PC-3 (cell line): ENCODE results near the gene UBQLN4. TPM values are rescaled to one million over a fixed set of nuclear protein-coding genes. Genes with fewer than 3 reads are reported as not detected.

Source experiments
- ATAC-seq: fragments of 200-7000 bp; cut with Tn5 transposase; 2 replicates; pipeline ENCODE4 v1.9.1; 2020; ENCODE audit warnings: mild to moderate bottlenecking, moderate library complexity
- BruUV-seq: library from RNA; stranded (reverse); fragments of 400-500 nt; replicated peaks from 2 replicates; lab custom pipeline; 2021; lab: Mats Ljungman, UMichigan
- CTCF ChIA-PET: fragments of 300-600 bp; sonication (Branson Sonifier 250); formaldehyde crosslinking; loops from one replicate; lab custom pipeline; 2022; ENCODE audit warnings: antibody characterized with exemption; lab: Charles Lee
- POLR2A ChIA-PET: fragments of 300-600 bp; sonication (Branson Sonifier 250); formaldehyde crosslinking; loops from one replicate; lab custom pipeline; 2022; ENCODE audit warnings: antibody characterized with exemption; ENCODE audit not compliant: unreplicated experiment; lab: Charles Lee
- DNase-seq: peaks from one replicate; pipeline ENCODE4 v3.0.0-alpha.2; 2015
- H2AFZ ChIP-seq: fragments of 300-600 bp; sonication (generic); 2 replicates; pipeline ENCODE4 v1.6.0; 2016; ENCODE audit warnings: antibody characterized with exemption, low read length
- H3F3A ChIP-seq: fragments of 300-600 bp; sonication (generic); one replicate; pipeline ENCODE4 v1.6.0; 2017; ENCODE audit warnings: antibody characterized with exemption, low read length, control low read depth, mild to moderate bottlenecking; ENCODE audit not compliant: unreplicated experiment
- H3K27ac ChIP-seq: fragments of 300-600 bp; sonication (generic); 2 replicates; pipeline ENCODE4 v1.5.1; 2016; ENCODE audit warnings: mild to moderate bottlenecking, low read length
- H3K27me3 ChIP-seq: fragments of 300-600 bp; sonication (generic); 2 replicates; pipeline ENCODE4 v1.6.1; 2016; ENCODE audit warnings: low read length, mixed read lengths
- H3K36me3 ChIP-seq: fragments of 300-600 bp; sonication (generic); 2 replicates; pipeline ENCODE4 v1.6.1; 2016; ENCODE audit warnings: low read depth, mixed run types, low read length, mixed read lengths
- H3K4me1 ChIP-seq: fragments of 300-600 bp; sonication (generic); 2 replicates; pipeline ENCODE4 v1.5.1; 2016; ENCODE audit warnings: low read length; ENCODE audit not compliant: insufficient read depth
- H3K4me2 ChIP-seq: fragments of 300-600 bp; sonication (generic); 2 replicates; pipeline ENCODE4 v1.6.0; 2016; ENCODE audit warnings: low read length
- H3K4me3 ChIP-seq: fragments of 300-600 bp; sonication (generic); 2 replicates; pipeline ENCODE4 v1.5.1; 2016; ENCODE audit warnings: mild to moderate bottlenecking, low read length, mixed read lengths
- H3K79me2 ChIP-seq: fragments of 300-600 bp; sonication (generic); 2 replicates; pipeline ENCODE4 v1.6.1; 2017; ENCODE audit warnings: low read length, mixed read lengths
- H3K9ac ChIP-seq: fragments of 300-600 bp; sonication (generic); 2 replicates; pipeline ENCODE4 v1.6.0; 2016; ENCODE audit warnings: mild to moderate bottlenecking, low read length
- H3K9me2 ChIP-seq: fragments of 300-600 bp; sonication (generic); replicated peaks from 2 replicates; pipeline ENCODE4 v1.6.1; 2016; ENCODE audit warnings: mixed run types, low read length, mixed read lengths
- H3K9me3 ChIP-seq: fragments of 300-600 bp; sonication (generic); 2 replicates; pipeline ENCODE4 v1.6.1; 2016; ENCODE audit warnings: low read length, mixed read lengths
- H4K20me1 ChIP-seq: fragments of 300-600 bp; sonication (generic); 2 replicates; pipeline ENCODE4 v1.6.1; 2016; ENCODE audit warnings: low read length, mixed read lengths
- CTCF ChIP-seq: fragments of 300-600 bp; sonication (generic); conservative IDR thresholded peaks from 2 replicates; pipeline ENCODE4 v1.5.1; 2017; ENCODE audit warnings: antibody characterized with exemption, low read depth, mild to moderate bottlenecking, low read length
- EZH2 ChIP-seq: fragments of 300-600 bp; sonication (generic); IDR thresholded peaks from one replicate; pipeline ENCODE4 v1.6.1; 2017; ENCODE audit warnings: antibody characterized with exemption, mild to moderate bottlenecking, low read length; ENCODE audit not compliant: unreplicated experiment
- EZH2phosphoT487 ChIP-seq: fragments of 300-600 bp; sonication (generic); IDR thresholded peaks from 2 replicates; pipeline ENCODE4 v1.6.1; 2018; ENCODE audit warnings: mild to moderate bottlenecking, antibody characterized with exemption, low read length, borderline replicate concordance
- intact Hi-C: fragments of 100-400 bp; cut with micrococcal nuclease; formaldehyde crosslinking; loops from 2 replicates; pipeline ENCODE4 v1.9.0; 2023
- total RNA-seq: library from RNA; depleted of rRNA; stranded (reverse); fragments of >200 nt; gene quantifications from 2 replicates; pipeline ENCODE4 v1.2.3, GENCODE V29; 2014

Gene UBQLN4
- total RNA-seq, 1 experiment from 2014 or later = 45.4 TPM

- Histone ChIP-seq H3K9me3 (no peaks in the 10 kb centered on the region), H3K9ac (no peak overlapping the region), H3K4me2 (no peak overlapping the region), H3K4me1 (no peaks in the 10 kb centered on the region), H3K27ac (no peak overlapping the region), H3F3A (peaks cover 3% of the 10 kb centered on the region), H3K79me2 (peaks cover 29% of the 10 kb centered on the region), H3K9me2 (no peaks in the 10 kb centered on the region), H4K20me1 (no peaks in the 10 kb centered on the region), H3K4me3 (no peak overlapping the region), H3K27me3 (no peaks in the 10 kb centered on the region), H3K36me3 (peaks cover 13% of the 10 kb centered on the region), H2AFZ (no peak overlapping the region)
- TF ChIP-seq CTCF (no peak), EZH2 (no peak), EZH2phosphoT487 (no peak)
- ChIA-PET POLR2A (no interaction called here), CTCF (no interaction called here)
- DNase-seq (no peak), ATAC-seq (no peak)
- intact Hi-C loops = no loop called here
- BruUV-seq = no TSS peak
These were observed 23.8 kb upstream of the UBQLN4 start for GRCh38 chr1:156077430-156077760.

- POLR2A ChIA-PET = no interaction called here
- no peak overlapping the region for H3K9ac ChIP-seq
- no peak overlapping the region for H2AFZ ChIP-seq
- intact Hi-C loops = no loop called here
- no peak overlapping the region for H3K4me3 ChIP-seq
- CTCF ChIA-PET = no interaction called here
- DNase-seq (no peak), ATAC-seq (no peak)
- H3K9me2 ChIP-seq = no peaks in the 10 kb centered on the region
- H3K79me2 ChIP-seq = peaks cover 24% of the 10 kb centered on the region
- H3K36me3 ChIP-seq = peaks cover 13% of the 10 kb centered on the region
- no peak overlapping the region for H3K4me2 ChIP-seq
- H3K4me1 ChIP-seq = no peaks in the 10 kb centered on the region
- peaks cover 3% of the 10 kb centered on the region for H3F3A ChIP-seq
- no peaks in the 10 kb centered on the region for H3K9me3 ChIP-seq
- TF ChIP-seq EZH2phosphoT487 (no peak), CTCF (no peak), EZH2 (no peak)
- BruUV-seq = no TSS peak
- H3K27me3 ChIP-seq = no peaks in the 10 kb centered on the region
- H3K27ac ChIP-seq = no peak overlapping the region
- H4K20me1 ChIP-seq = no peaks in the 10 kb centered on the region
These were observed 23.2 kb upstream of the UBQLN4 start for GRCh38 chr1:156076609-156077429.

- Histone ChIP-seq H3K79me2 (peaks cover 15% of the 10 kb centered on the region), H3K27me3 (no peaks in the 10 kb centered on the region), H3K36me3 (peaks cover 13% of the 10 kb centered on the region), H3K27ac (no peak overlapping the region), H4K20me1 (no peaks in the 10 kb centered on the region), H3K9ac (no peak overlapping the region), H3K9me2 (no peaks in the 10 kb centered on the region), H2AFZ (no peak overlapping the region), H3K4me2 (no peak overlapping the region), H3K9me3 (no peaks in the 10 kb centered on the region), H3F3A (peaks cover 3% of the 10 kb centered on the region), H3K4me1 (no peaks in the 10 kb centered on the region), H3K4me3 (no peak overlapping the region)
- CTCF ChIA-PET = interaction anchor here (0.6 kb wide), 1 partner anchor 9 kb away, joined by 3 read pairs; no protein-coding TSS in a partner anchor
- DNase-seq (no peak), ATAC-seq (no peak)
- intact Hi-C loops = no loop called here
- POLR2A ChIA-PET = no interaction called here
- TF ChIP-seq EZH2phosphoT487 (no peak), CTCF (no peak), EZH2 (no peak)
- no TSS peak for BruUV-seq
These were observed 22.2 kb upstream of the UBQLN4 start for GRCh38 chr1:156075775-156076204.
